Measurements from ENCODE around the gene NR2F1-AS1.

NR2F1-AS1 gene

GRCh38 chr5:93577854-93578812, 2.9 kb downstream of the NR2F1-AS1 start:
- TF ChIP-seq CTCF (IDR thresholded peaks at IDR 0.05; ENCODE audit: insufficient read depth, low read length, poor library complexity, severe bottlenecking): no peak
- Histone ChIP-seq H3K36me3 (ENCODE audit: control insufficient read depth, insufficient read depth, low read length) (no peaks in the 10 kb centered on the region), H3K4me3 (replicated peaks; ENCODE audit: low read depth, low read length) (no peak overlapping the region), H3K27me3 (replicated peaks; ENCODE audit: control insufficient read depth, insufficient read depth, low read length) (no peaks in the 10 kb centered on the region; the same call in none of the 2 replicates)
- DNase-seq (ENCODE audit: extremely low read depth, insufficient read length): no peak

DNA sequence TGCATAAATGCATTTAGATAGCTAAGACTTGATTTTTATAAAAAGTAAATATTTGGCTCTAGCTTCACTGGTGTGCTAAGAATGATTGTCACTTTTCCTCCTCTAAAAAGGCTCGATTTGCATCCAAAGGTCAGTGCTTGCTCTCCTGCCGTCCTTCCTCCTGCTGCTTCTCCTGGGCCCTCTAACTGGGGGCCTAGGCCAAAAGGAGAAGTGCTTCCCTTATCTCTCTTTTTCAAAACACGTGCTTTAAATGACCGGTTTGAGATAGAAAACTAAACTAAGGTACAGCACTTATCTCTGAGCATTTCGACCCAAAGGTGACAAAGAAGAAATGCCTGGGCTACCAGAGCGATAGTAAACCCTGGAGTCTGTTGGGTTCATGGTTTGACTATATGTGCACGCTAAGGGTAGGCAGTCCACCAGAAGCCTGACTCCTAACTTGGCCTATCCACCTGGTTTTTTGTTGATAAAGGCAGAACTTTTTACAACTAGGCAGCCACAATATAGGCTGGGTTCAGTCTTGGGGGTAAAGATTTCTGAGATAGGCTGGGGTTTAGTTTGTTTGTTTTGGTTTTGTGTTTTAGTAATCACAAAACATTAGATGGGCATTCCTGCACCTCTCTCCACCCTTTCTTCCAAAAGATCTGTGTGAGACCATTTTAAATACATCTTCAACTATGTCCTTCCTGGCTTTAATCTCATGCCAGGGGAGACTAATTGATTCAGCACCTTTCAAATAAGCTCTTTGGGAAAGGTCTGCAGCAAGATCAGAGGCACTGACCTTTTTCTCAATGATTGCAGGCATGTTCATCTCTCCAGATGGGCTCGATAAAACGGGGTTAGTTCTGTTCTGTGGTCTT, 3.8 kb downstream of the NR2F1-AS1 start:
- Histone ChIP-seq H3K36me3 (ENCODE audit: control insufficient read depth, insufficient read depth, low read length) (no peaks in the 10 kb centered on the region), H3K4me3 (replicated peaks; ENCODE audit: low read depth, low read length) (no peak overlapping the region), H3K27me3 (replicated peaks; ENCODE audit: control insufficient read depth, insufficient read depth, low read length) (peaks cover 1% of the 10 kb centered on the region)
- no peak for TF ChIP-seq CTCF (IDR thresholded peaks at IDR 0.05; ENCODE audit: insufficient read depth, low read length, poor library complexity, severe bottlenecking)
- DNase-seq (ENCODE audit: extremely low read depth, insufficient read length): no peak

- TF ChIP-seq CTCF (IDR thresholded peaks at IDR 0.05; ENCODE audit: insufficient read depth, low read length, poor library complexity, severe bottlenecking): no peak
- no peak overlapping the region for H3K4me3 ChIP-seq (replicated peaks; ENCODE audit: low read depth, low read length)
- H3K36me3 ChIP-seq (ENCODE audit: control insufficient read depth, insufficient read depth, low read length): no peaks in the 10 kb centered on the region
- H3K27me3 ChIP-seq (replicated peaks; ENCODE audit: control insufficient read depth, insufficient read depth, low read length): peaks cover 1% of the 10 kb centered on the region
- DNase-seq (ENCODE audit: extremely low read depth, insufficient read length): no peak
These were observed 5.3 kb downstream of the NR2F1-AS1 start for GRCh38 chr5:93575461-93576414.

GRCh38 chr5:93574491-93575305, 6.3 kb downstream of the NR2F1-AS1 start:
- no peak for TF ChIP-seq CTCF (IDR thresholded peaks at IDR 0.05; ENCODE audit: insufficient read depth, low read length, poor library complexity, severe bottlenecking)
- Histone ChIP-seq H3K27me3 (replicated peaks; ENCODE audit: control insufficient read depth, insufficient read depth, low read length) (peaks cover 1% of the 10 kb centered on the region), H3K4me3 (replicated peaks; ENCODE audit: low read depth, low read length) (no peak overlapping the region), H3K36me3 (ENCODE audit: control insufficient read depth, insufficient read depth, low read length) (no peaks in the 10 kb centered on the region)
- DNase-seq (ENCODE audit: extremely low read depth, insufficient read length): no peak

Measured in GM06990 (cell line).